Measurements from ENCODE around the gene NCCRP1. TPM values are rescaled to one million over a fixed set of nuclear protein-coding genes. Genes with fewer than 3 reads are reported as not detected.

The NCCRP1 gene
- total RNA-seq, 1 experiment from 2014 or later, result 0.46 TPM

GRCh38 chr19:39223703-39224279 lies 27.0 kb downstream of the NCCRP1 start:
- H3K36me3 ChIP-seq (ENCODE audit: control insufficient read depth, insufficient read depth, low read length), result no peaks in the 10 kb centered on the region
- no peak overlapping the region for H3K4me3 ChIP-seq (ENCODE audit: low read depth in 2 of 2, low read length in 2 of 2)
- no peaks in the 10 kb centered on the region for H3K4me1 ChIP-seq (ENCODE audit: control insufficient read depth, insufficient read depth, low read length)
- no peaks in the 10 kb centered on the region for H3K9me3 ChIP-seq (ENCODE audit: control insufficient read depth, insufficient read depth, low read depth, low read length)
- TF ChIP-seq CTCF (IDR thresholded peaks at IDR 0.05) (no peak), SIN3A (IDR thresholded peaks at IDR 0.05; ENCODE audit: borderline replicate concordance, insufficient read depth, low read depth, low read length) (no peak), REST (IDR thresholded peaks at IDR 0.05; ENCODE audit: insufficient read depth in 1 of 2, low read depth in 2 of 2, low read length in 1 of 2) (peak; percentile 99 to 100), POLR2AphosphoS5 (IDR thresholded peaks at IDR 0.05; ENCODE audit: low read depth, low read length) (no peak)
- H3K27me3 ChIP-seq (ENCODE audit: control insufficient read depth, insufficient read depth, low read length), result peaks cover 17% of the 10 kb centered on the region
- intact Hi-C loops (cut with micrococcal nuclease; ENCODE audit: unreplicated experiment), result no loop called here
- ChIA-PET POLR2A (interaction anchor here (0.9 kb wide), 1 partner anchor 115 kb away, joined by 3 read pairs; no protein-coding TSS in a partner anchor), CTCF (interaction anchor here (0.6 to 0.7 kb wide), 2 partner anchors 24 to 99 kb away, joined by 3 to 4 read pairs; no protein-coding TSS in a partner anchor)
- ATAC-seq, result peak; percentile 40; the same call in 1 of the 2 replicates
- no TSS peak for BruUV-seq (replicated peaks)
- in situ Hi-C loops (cut with HindIII; ENCODE audit: low pct_unique_long_range_greater_than_20kb, low sequenced_read_pairs), result no loop called here
- no peak overlapping the region for H3K27ac ChIP-seq (ENCODE audit: low read length)
- DNase-seq (ENCODE audit: low read depth, low spot score), result no peak

- Histone ChIP-seq H3K27me3 (ENCODE audit: control insufficient read depth, insufficient read depth, low read length) (peaks cover 13% of the 10 kb centered on the region), H3K36me3 (ENCODE audit: control insufficient read depth, insufficient read depth, low read length) (no peaks in the 10 kb centered on the region), H3K4me1 (ENCODE audit: control insufficient read depth, insufficient read depth, low read length) (no peaks in the 10 kb centered on the region), H3K4me3 (ENCODE audit: low read depth in 2 of 2, low read length in 2 of 2) (no peak overlapping the region), H3K27ac (ENCODE audit: low read length) (no peak overlapping the region), H3K9me3 (ENCODE audit: control insufficient read depth, insufficient read depth, low read depth, low read length) (no peaks in the 10 kb centered on the region)
- ATAC-seq, result no peak
- in situ Hi-C loops (cut with HindIII; ENCODE audit: low pct_unique_long_range_greater_than_20kb, low sequenced_read_pairs) (no loop called here), intact Hi-C loops (cut with micrococcal nuclease; ENCODE audit: unreplicated experiment) (no loop called here)
- POLR2A ChIA-PET, result no interaction called here
- TF ChIP-seq SIN3A (IDR thresholded peaks at IDR 0.05; ENCODE audit: borderline replicate concordance, insufficient read depth, low read depth, low read length), result no peak
- 0 out of 4 replicates have a peak, but pooled peaks of 1 of the 2 experiments have one; percentile 25 for TF ChIP-seq REST (IDR thresholded peaks at IDR 0.05; ENCODE audit: insufficient read depth in 1 of 2, low read depth in 2 of 2, low read length in 1 of 2)
- no peak for DNase-seq (ENCODE audit: low read depth, low spot score)
- no TSS peak for BruUV-seq (replicated peaks)
- CTCF ChIA-PET, result interaction anchor here (0.6 to 1.2 kb wide), 4 partner anchors 7 to 249 kb away, joined by 3 to 6 read pairs (median 6); partner anchors contain the start of gene FBXO17
Observed at GRCh38 chr19:39224910-39225309, 28.1 kb downstream of the NCCRP1 start.

All from Panc1 (cell line).